WERI-Rb-1 (cell line): ENCODE results near the gene PPT2.

Experiments
- DNase-seq: peaks from one replicate; pipeline ENCODE4 v3.0.0-alpha.2; 2020
- H3K27ac ChIP-seq: fragments of 250-450 bp; sonication (Bioruptor Pico); 2 replicates; pipeline ENCODE4 v1.5.1; 2020; ENCODE audit warnings: mild to moderate bottlenecking, moderate library complexity
- H3K27me3 ChIP-seq: fragments of 250-450 bp; sonication (Bioruptor Pico); 2 replicates; pipeline ENCODE4 v1.5.1; 2021; ENCODE audit warnings: mild to moderate bottlenecking, low read depth, moderate library complexity; ENCODE audit not compliant: insufficient read depth, severe bottlenecking
- H3K36me3 ChIP-seq: fragments of 250-450 bp; sonication (Bioruptor Pico); 2 replicates; pipeline ENCODE4 v1.5.1; 2020; ENCODE audit warnings: mild to moderate bottlenecking, moderate library complexity
- H3K4me3 ChIP-seq: 2 replicates; pipeline ENCODE4 v1.5.1; 2011; ENCODE audit warnings: low read depth, mild to moderate bottlenecking, control low read depth, low read length
- H3K9me3 ChIP-seq: fragments of 250-450 bp; sonication (Bioruptor Pico); 2 replicates; pipeline ENCODE4 v1.5.1; 2021; ENCODE audit warnings: mild to moderate bottlenecking, moderate library complexity; ENCODE audit not compliant: severe bottlenecking
- TF ChIP-seq, protein P1 (sequence below): IDR thresholded peaks from 2 replicates; pipeline ENCODE4 v1.5.1; 2011; ENCODE audit warnings: low read depth, mild to moderate bottlenecking, control low read depth, inconsistent platforms, low read length

PPT2 gene

DNA sequence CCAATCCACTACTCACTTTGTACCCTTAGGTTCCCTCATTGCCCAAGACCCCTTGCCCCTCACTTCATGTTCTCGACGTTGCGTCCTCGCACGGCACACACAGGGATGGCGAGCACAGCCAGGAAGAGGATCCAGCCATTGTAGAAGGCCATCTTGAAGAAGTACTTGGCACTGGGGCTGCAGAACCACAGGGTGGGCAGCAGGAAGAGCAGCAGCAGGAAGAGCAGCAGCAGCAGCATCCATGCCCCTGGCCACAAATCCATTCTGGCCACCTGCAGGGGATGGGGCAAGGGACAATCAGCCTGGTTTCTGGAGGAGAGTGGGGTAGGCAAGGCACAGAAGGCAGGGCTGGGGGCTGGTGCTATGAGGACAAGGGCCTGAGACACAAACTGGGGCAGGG is 17.3 kb downstream of the PPT2 start:
- TF ChIP-seq, protein P1, sequence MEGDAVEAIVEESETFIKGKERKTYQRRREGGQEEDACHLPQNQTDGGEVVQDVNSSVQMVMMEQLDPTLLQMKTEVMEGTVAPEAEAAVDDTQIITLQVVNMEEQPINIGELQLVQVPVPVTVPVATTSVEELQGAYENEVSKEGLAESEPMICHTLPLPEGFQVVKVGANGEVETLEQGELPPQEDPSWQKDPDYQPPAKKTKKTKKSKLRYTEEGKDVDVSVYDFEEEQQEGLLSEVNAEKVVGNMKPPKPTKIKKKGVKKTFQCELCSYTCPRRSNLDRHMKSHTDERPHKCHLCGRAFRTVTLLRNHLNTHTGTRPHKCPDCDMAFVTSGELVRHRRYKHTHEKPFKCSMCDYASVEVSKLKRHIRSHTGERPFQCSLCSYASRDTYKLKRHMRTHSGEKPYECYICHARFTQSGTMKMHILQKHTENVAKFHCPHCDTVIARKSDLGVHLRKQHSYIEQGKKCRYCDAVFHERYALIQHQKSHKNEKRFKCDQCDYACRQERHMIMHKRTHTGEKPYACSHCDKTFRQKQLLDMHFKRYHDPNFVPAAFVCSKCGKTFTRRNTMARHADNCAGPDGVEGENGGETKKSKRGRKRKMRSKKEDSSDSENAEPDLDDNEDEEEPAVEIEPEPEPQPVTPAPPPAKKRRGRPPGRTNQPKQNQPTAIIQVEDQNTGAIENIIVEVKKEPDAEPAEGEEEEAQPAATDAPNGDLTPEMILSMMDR: no peak
- DNase-seq: no peak
- Histone ChIP-seq H3K36me3 (peaks cover 51% of the 10 kb centered on the region), H3K27ac (no peak overlapping the region), H3K27me3 (no peaks in the 10 kb centered on the region), H3K4me3 (no peak overlapping the region), H3K9me3 (no peaks in the 10 kb centered on the region)

DNA sequence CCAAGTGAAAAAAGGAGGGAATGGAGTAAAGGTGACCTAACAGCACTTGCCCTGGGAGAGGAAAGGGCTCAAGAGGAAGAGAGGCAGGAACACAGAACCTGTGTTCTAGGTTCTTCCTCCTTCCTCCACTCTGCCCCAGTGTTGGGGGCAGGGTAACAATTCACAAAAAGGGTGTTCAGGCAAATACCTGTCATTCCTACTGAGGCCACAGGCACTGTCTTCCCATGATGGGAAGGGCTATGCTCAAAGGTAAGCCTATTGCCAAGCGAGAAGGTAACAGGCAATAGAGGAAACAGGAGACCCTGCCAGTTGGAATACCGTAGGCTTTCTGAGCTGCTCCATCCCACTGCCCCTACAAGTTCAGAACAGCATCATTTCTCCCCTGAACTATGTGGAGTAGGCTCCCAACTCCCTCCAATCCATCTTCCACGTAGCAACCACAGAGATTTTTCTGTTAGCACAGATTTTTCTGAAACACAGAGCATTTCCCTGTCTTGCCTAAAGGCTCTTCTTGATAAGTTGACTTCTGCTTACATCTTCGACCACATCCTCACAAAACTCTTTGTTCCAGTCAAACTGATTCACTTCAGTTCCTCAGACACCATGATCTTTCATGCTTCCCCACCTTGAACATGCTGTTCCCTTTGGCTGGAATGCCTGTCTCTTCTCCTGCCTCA is 19.2 kb downstream of the PPT2 start:
- Histone ChIP-seq H3K36me3 (peaks cover 32% of the 10 kb centered on the region), H3K9me3 (no peaks in the 10 kb centered on the region), H3K27ac (no peak overlapping the region), H3K4me3 (no peak overlapping the region), H3K27me3 (no peaks in the 10 kb centered on the region)
- DNase-seq: no peak
- TF ChIP-seq, protein P1: no peak

DNA sequence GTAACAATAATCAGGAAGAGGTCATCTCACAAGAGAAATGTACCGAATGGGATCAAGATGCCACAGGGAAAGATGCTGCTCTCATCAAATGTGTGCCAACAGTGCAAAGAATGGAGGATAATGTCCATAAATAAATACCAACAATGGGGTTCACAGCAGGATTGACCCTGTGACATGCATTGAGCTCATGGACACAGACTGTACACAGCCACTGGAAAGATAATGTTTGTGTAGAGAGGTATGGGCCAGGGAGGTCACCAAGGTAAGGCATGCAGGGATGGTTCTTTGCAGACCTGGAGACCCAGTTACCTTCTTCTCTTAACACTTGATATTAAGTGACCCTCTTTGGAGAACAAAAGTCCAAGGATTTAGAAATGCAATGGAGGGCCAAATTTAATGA is 20.5 kb downstream of the PPT2 start:
- Histone ChIP-seq H3K4me3 (no peak overlapping the region), H3K27me3 (no peaks in the 10 kb centered on the region), H3K9me3 (no peaks in the 10 kb centered on the region), H3K27ac (no peak overlapping the region), H3K36me3 (peaks cover 20% of the 10 kb centered on the region)
- TF ChIP-seq, protein P1: no peak
- no peak for DNase-seq

DNA sequence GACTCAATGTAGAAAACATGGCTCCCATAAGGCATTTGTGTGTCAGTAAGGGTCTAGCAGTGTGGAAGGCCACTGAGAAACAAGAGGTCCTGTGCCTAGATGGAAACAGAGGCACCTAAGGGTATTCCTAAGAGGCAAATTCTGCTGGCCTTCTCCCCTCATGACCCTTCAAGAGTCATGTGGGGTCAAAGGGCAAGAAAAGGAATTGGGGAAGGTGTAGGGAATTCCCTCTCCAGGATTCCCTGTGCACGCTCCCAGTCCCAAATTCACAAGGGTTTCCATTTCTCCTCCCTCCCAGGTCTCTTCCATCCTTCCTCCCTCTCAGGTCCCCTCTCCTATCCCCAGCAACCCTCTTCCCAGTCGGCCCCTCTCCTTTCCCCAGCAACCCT is 21.4 kb downstream of the PPT2 start:
- TF ChIP-seq, protein P1: no peak
- Histone ChIP-seq H3K27me3 (no peaks in the 10 kb centered on the region), H3K4me3 (peak overlapping the region; percentile 85), H3K27ac (peak overlapping the region; percentile 75), H3K36me3 (peaks cover 19% of the 10 kb centered on the region), H3K9me3 (no peaks in the 10 kb centered on the region)
- no peak for DNase-seq

DNA sequence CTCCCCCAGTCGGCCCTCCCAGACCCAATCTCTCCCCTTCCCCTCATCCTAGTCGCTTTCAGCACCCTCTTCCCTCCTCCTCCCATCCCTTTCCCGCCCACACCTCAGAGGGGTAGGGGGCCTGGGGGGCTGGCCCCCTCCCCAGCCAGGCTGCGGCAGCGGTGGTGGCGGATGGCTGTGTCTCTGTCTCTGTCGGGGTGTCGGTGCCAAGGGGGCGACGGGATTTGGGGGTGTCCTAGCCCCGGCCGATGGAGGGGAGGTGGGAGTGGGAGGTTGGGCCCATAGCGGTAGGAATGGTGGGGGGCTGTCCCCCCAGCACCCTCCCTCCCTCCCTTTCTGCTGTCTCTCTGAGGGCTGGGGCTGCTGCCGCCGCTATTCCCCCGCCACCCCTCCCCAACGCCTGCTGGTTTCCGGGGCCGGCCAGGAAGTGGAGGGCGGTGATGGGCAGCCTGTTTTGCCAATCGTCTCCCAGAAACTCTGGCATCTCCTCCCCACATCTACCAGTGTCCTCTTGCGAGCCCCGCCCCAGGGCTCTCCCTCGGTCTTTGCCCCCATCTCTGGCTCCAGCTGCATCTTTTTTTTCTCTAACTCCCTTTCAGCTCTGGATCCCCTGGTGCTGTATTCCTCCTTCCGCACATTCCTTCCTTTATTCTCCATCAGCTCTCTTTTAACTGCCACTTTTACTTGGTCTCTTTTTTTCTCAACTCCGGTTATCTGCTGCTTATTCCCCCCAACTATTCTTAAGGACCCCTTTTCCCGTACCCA is 22.0 kb downstream of the PPT2 start, which contains the start of gene AGPAT1:
Gene AGPAT1, minus strand, starts transcription at position 374 of the 765 bp plus-strand sequence. CDS start 4,588 bp downstream, outside the sequence.
- no peaks in the 10 kb centered on the region for H3K9me3 ChIP-seq
- H3K36me3 ChIP-seq: peaks cover 17% of the 10 kb centered on the region
- TF ChIP-seq, protein P1: no peak
- peak; percentile 100 for DNase-seq
- H3K27ac ChIP-seq: peak within 1 kb of the TSS; percentile 96
- H3K27me3 ChIP-seq: no peaks in the 10 kb centered on the region
- peak within 1 kb of the TSS; percentile 85 for H3K4me3 ChIP-seq
